ENCODE data around the gene EPHA8. TPM values are rescaled to one million over a fixed set of nuclear protein-coding genes. Genes with fewer than 3 reads are reported as not detected.

Gene EPHA8
- total RNA-seq, 1 donor from 2014 or later = 0.69 TPM

DNA sequence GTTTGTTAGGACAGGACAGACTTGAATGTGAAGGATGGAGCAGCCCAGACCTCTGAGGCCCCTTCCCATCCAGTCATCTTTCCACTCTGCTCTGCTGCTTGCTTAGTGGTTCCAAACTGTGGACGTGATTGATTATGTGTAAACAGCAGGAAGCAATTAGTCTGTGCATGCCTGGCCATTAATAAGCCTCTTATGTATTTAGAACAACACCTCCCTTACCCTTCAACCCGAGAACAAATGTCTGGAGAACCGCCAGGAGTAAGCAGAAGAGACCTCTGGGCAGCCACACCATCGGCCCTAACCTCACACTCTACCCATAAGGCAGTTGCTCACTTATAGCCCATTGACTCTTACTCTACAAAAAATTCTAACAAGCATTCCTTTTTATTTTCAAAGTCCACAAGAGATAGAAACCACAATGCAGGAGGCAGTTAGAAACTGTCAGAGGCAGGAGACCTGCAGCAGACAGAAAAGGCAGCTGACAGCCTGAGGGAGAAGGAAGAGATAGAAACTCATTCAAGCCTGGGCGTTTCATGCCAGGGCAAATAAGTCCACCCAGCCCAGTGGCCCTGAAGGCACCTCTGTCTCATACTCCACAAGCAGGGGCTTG, 5.8 kb upstream of the EPHA8 start:
- no peak overlapping the region for H3K4me3 Mint-ChIP-seq (ENCODE audit: unreplicated experiment)
- DNase-seq = no peak
- TF ChIP-seq, protein P1, sequence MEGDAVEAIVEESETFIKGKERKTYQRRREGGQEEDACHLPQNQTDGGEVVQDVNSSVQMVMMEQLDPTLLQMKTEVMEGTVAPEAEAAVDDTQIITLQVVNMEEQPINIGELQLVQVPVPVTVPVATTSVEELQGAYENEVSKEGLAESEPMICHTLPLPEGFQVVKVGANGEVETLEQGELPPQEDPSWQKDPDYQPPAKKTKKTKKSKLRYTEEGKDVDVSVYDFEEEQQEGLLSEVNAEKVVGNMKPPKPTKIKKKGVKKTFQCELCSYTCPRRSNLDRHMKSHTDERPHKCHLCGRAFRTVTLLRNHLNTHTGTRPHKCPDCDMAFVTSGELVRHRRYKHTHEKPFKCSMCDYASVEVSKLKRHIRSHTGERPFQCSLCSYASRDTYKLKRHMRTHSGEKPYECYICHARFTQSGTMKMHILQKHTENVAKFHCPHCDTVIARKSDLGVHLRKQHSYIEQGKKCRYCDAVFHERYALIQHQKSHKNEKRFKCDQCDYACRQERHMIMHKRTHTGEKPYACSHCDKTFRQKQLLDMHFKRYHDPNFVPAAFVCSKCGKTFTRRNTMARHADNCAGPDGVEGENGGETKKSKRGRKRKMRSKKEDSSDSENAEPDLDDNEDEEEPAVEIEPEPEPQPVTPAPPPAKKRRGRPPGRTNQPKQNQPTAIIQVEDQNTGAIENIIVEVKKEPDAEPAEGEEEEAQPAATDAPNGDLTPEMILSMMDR (IDR thresholded peaks at IDR 0.05; ENCODE audit: partially characterized antibody, unreplicated experiment) = no peak
- no peaks in the 10 kb centered on the region for H3K36me3 Mint-ChIP-seq (ENCODE audit: unreplicated experiment)
- H3K4me1 Mint-ChIP-seq (ENCODE audit: low read depth, unreplicated experiment) = peaks cover 10% of the 10 kb centered on the region
- peaks cover 31% of the 10 kb centered on the region for H3K27me3 Mint-ChIP-seq (ENCODE audit: unreplicated experiment)
- no peak overlapping the region for H3K27ac Mint-ChIP-seq (ENCODE audit: unreplicated experiment)
- peaks cover 2% of the 10 kb centered on the region for H3K9me3 Mint-ChIP-seq (ENCODE audit: unreplicated experiment)

DNA sequence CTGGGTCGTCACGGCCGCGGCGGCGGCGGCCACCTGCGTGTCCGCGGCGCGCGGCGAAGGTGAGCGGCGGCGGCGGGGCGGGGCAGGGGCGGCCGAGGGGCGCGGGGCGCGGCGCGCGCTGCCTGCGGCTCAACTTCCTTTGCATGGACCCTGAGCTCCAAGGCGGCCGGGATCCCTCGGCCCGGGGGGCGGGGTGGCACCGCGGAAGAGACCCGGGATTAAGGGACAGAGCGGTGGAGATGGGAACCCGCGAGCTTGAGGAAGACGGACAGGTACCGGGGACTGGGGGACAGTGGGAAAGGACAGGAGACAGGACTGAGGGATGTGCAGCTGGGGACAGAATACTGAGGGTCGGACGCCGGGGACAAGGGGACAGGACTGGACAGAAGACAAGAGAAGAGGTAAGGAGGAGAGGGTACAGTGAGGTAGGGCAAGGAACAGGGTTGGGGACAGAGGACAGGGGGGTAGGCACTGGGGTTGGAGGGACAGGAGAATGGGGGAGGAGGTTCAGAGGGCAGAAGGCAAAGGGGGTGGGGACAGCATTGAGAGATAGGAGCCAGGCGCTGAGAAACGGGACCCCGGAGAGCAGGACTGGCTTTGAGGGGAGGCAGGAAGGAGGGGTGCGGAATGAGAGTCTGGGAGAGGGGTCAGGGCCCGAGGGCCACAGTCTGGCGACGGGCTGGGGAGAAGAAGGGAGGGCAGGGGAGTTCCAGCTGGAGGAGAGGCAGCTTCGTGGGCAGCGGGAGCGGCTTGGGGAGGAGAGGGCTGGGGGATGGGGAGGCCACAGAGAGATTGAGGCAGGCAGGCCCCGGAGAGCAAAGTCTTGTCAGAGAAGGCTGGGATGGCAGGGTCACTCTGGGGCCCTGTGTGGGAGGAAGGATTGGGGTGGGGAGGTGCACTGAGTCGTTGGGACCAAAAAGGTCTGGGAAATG, 648 bp downstream of the EPHA8 start:
- peaks cover 3% of the 10 kb centered on the region for H3K9me3 Mint-ChIP-seq (ENCODE audit: unreplicated experiment)
- no peaks in the 10 kb centered on the region for H3K36me3 Mint-ChIP-seq (ENCODE audit: unreplicated experiment)
- peak overlapping the region; percentile 76 for H3K4me3 Mint-ChIP-seq (ENCODE audit: unreplicated experiment)
- H3K27ac Mint-ChIP-seq (ENCODE audit: unreplicated experiment) = no peak overlapping the region
- TF ChIP-seq, protein P1 (IDR thresholded peaks at IDR 0.05; ENCODE audit: partially characterized antibody, unreplicated experiment) = no peak
- no peak for DNase-seq
- peaks cover 33% of the 10 kb centered on the region for H3K27me3 Mint-ChIP-seq (ENCODE audit: unreplicated experiment)
- peaks cover 8% of the 10 kb centered on the region for H3K4me1 Mint-ChIP-seq (ENCODE audit: low read depth, unreplicated experiment)

DNA sequence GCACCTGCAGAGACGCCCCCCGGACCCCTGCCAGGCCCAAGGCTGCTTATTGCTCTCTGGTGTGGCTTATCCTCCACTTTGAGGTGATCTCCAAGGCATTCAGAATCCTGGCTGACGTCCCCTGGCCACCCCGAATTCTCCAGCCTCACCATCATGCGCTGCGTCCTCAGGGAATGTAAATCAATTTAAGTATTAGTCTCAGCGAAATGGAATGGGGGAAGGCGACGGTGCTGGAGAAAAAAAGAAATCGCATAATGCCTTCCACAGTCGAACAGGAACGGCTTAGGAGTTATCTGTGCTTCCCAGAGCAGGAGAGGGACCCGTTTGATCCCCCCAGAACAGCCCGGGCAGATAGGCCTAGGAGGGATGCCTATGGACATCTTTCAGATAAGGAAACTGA, 2.9 kb downstream of the EPHA8 start:
- DNase-seq = no peak
- H3K4me1 Mint-ChIP-seq (ENCODE audit: low read depth, unreplicated experiment) = peaks cover 10% of the 10 kb centered on the region
- no peak overlapping the region for H3K4me3 Mint-ChIP-seq (ENCODE audit: unreplicated experiment)
- H3K27me3 Mint-ChIP-seq (ENCODE audit: unreplicated experiment) = peaks cover 23% of the 10 kb centered on the region
- H3K27ac Mint-ChIP-seq (ENCODE audit: unreplicated experiment) = no peak overlapping the region
- no peaks in the 10 kb centered on the region for H3K36me3 Mint-ChIP-seq (ENCODE audit: unreplicated experiment)
- TF ChIP-seq, protein P1 (IDR thresholded peaks at IDR 0.05; ENCODE audit: partially characterized antibody, unreplicated experiment) = no peak
- peaks cover 2% of the 10 kb centered on the region for H3K9me3 Mint-ChIP-seq (ENCODE audit: unreplicated experiment)

- Mint-ChIP-seq H3K4me3 (ENCODE audit: unreplicated experiment) (no peak overlapping the region), H3K9me3 (ENCODE audit: unreplicated experiment) (peaks cover 2% of the 10 kb centered on the region), H3K4me1 (ENCODE audit: low read depth, unreplicated experiment) (peaks cover 10% of the 10 kb centered on the region), H3K27ac (ENCODE audit: unreplicated experiment) (no peak overlapping the region), H3K27me3 (ENCODE audit: unreplicated experiment) (peaks cover 19% of the 10 kb centered on the region), H3K36me3 (ENCODE audit: unreplicated experiment) (no peaks in the 10 kb centered on the region)
- TF ChIP-seq, protein P1 (IDR thresholded peaks at IDR 0.05; ENCODE audit: partially characterized antibody, unreplicated experiment) = no peak
- DNase-seq = no peak
These were observed 3.9 kb downstream of the EPHA8 start for GRCh38 chr1:22567197-22567596.

- Mint-ChIP-seq H3K9me3 (ENCODE audit: unreplicated experiment) (peaks cover 2% of the 10 kb centered on the region), H3K27me3 (ENCODE audit: unreplicated experiment) (peaks cover 16% of the 10 kb centered on the region)
These were observed 4.7 kb downstream of the EPHA8 start for GRCh38 chr1:22567994-22568393.

More at GRCh38 chr1:22567994-22568393, 4.7 kb downstream of the EPHA8 start:
- peaks cover 12% of the 10 kb centered on the region for H3K4me1 Mint-ChIP-seq (ENCODE audit: low read depth, unreplicated experiment)
- no peak overlapping the region for H3K4me3 Mint-ChIP-seq (ENCODE audit: unreplicated experiment)
- no peak overlapping the region for H3K27ac Mint-ChIP-seq (ENCODE audit: unreplicated experiment)
- TF ChIP-seq, protein P1 (IDR thresholded peaks at IDR 0.05; ENCODE audit: partially characterized antibody, unreplicated experiment) = no peak
- no peaks in the 10 kb centered on the region for H3K36me3 Mint-ChIP-seq (ENCODE audit: unreplicated experiment)
- DNase-seq = no peak
